ENCODE data around the gene RPL37.

DNA sequence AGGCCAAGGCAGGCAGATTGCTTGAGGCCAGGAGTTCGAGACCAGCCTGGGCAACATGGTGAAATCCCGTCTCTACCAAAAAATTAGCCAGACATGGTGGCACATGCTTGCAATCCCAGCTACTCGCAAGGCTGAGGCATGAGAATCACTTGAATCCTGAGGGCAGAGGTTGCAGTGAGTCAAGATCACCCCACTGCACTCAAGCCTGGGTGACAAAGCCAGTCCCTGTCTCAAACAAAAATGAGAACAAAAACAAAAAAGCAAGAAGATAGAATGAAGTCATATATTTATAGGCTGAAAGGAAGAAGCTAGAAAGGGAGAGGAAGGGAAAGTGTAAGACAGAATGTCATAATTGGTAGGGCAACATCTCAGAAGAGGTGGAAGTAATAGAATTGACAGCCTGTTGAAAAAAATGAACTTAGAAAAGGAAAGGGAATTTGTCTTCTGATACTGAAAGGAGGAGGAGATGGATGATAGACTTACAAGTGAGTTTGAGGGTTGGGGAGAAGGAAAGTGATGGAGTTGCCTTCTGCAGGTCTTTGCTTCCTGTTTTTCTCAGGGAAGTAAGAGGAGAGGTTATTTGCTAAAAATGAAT is 38.4 kb upstream of the RPL37 start:
- TF ChIP-seq, protein P1, sequence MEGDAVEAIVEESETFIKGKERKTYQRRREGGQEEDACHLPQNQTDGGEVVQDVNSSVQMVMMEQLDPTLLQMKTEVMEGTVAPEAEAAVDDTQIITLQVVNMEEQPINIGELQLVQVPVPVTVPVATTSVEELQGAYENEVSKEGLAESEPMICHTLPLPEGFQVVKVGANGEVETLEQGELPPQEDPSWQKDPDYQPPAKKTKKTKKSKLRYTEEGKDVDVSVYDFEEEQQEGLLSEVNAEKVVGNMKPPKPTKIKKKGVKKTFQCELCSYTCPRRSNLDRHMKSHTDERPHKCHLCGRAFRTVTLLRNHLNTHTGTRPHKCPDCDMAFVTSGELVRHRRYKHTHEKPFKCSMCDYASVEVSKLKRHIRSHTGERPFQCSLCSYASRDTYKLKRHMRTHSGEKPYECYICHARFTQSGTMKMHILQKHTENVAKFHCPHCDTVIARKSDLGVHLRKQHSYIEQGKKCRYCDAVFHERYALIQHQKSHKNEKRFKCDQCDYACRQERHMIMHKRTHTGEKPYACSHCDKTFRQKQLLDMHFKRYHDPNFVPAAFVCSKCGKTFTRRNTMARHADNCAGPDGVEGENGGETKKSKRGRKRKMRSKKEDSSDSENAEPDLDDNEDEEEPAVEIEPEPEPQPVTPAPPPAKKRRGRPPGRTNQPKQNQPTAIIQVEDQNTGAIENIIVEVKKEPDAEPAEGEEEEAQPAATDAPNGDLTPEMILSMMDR (IDR thresholded peaks at IDR 0.05 in 2 of 3, conservative IDR thresholded peaks at IDR 0.05 in 1 of 3; ENCODE audit: borderline replicate concordance in 1 of 3, insufficient read depth in 1 of 3, low read depth in 2 of 3, low read length in 2 of 3), result no peak
- TF ChIP-seq EGR1 (IDR thresholded peaks at IDR 0.05; ENCODE audit: low read depth) (no peak), SRF (IDR thresholded peaks at IDR 0.05; ENCODE audit: low read depth) (no peak), SP1 (IDR thresholded peaks at IDR 0.05; ENCODE audit: low read depth) (no peak), POLR2A (IDR thresholded peaks at IDR 0.05; ENCODE audit: borderline replicate concordance, extremely low read depth, insufficient read depth, insufficient read length) (no peak), EZH2 (IDR thresholded peaks at IDR 0.05) (no peak), POLR2AphosphoS5 (IDR thresholded peaks at IDR 0.05; ENCODE audit: low read depth, low read length) (no peak), YY1 (IDR thresholded peaks at IDR 0.05; ENCODE audit: extremely low read depth, insufficient replicate concordance, low read depth, low read length) (no peak), EZH2phosphoT487 (IDR thresholded peaks at IDR 0.05; ENCODE audit: borderline replicate concordance) (no peak)
- TF ChIP-seq, protein P2, sequence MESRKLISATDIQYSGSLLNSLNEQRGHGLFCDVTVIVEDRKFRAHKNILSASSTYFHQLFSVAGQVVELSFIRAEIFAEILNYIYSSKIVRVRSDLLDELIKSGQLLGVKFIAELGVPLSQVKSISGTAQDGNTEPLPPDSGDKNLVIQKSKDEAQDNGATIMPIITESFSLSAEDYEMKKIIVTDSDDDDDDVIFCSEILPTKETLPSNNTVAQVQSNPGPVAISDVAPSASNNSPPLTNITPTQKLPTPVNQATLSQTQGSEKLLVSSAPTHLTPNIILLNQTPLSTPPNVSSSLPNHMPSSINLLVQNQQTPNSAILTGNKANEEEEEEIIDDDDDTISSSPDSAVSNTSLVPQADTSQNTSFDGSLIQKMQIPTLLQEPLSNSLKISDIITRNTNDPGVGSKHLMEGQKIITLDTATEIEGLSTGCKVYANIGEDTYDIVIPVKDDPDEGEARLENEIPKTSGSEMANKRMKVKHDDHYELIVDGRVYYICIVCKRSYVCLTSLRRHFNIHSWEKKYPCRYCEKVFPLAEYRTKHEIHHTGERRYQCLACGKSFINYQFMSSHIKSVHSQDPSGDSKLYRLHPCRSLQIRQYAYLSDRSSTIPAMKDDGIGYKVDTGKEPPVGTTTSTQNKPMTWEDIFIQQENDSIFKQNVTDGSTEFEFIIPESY (IDR thresholded peaks at IDR 0.05; ENCODE audit: extremely low read depth, insufficient replicate concordance, low read length), result no peak
